ENCODE data around the gene VSTM2B.

The VSTM2B gene

DNA sequence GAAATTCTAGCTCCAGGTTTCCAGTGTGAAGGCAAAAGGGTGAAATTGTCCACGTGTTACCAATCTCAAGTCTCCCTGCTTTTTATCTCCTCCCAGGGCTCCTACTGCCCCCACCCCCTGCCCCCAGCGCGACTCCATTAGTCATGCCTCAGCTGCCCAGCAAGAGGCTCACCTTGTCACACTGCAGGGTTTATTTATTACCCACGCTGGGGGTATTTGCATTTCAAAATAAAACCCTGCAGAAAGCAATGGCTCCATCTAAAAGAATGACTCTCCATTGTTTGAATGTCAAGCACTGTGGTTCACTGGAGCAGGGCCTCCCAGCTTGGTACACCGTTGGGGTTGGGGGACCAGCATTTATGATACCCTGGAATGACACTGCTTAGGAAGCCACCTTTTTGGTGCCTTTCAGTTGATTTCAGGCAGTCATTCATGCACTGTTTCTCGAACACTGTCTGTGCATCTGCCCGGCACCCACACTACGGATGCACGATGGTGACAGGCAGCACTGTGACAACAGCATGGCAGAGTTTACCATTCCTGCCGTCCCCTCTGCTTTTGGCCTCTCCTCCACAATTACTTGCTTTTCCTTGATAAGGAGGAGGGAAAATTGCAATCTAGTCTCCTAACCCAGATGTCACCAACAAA lies 70.4 kb downstream of the VSTM2B start:
- DNase-seq (ENCODE audit: low read depth) = no peak

DNA sequence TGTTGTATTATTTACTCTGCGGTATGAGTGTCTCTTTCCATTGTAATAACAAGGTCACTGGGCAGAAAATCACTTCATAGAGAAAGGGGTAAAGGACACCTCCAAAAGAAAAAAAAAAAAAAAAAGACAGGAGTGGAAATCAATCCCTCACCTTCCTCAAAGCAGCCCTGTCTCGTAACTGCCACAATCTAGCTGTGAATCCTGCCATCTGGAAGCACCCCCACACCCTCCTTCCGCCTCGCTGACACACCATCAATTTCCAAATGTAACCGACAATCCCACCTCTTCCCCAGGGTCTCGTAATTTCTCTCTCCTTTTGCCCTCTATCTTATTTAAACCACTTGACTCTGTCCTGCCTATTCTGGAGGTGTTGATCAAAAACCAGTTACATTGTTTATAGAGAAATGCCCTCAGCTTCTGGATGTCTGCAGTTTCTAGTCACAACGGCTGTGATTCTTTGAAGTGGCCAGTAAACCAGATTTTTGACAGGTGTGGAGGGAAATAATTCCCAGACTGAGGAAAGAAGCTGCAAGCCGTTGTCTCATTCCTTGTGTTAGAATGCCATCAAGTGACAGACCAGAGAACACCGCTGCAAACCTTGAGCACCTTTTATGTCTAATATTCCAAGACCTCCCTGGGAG lies 71.2 kb downstream of the VSTM2B start:
- peak; percentile 20 for DNase-seq (ENCODE audit: low read depth)

DNA sequence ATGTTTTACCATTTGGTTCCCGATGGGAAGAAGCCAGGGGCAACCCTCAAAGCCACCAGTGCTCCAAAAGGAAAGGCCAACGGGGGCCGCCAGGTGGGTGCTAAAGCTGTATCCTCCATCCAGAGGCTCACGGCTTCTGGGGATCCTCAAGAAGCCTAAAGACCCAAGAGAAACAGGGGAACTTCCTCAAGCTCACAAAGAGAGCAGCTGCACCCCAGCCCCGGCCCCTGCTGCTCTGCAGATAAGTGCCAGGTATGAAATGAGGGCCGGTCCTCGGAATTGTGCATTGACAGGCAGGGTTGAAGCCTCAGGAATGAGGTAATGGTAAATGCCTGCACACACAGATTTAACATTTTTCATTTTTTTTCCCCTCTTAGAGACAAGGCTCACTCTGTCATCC lies 72.2 kb downstream of the VSTM2B start:
- no peak for DNase-seq (ENCODE audit: low read depth)

DNA sequence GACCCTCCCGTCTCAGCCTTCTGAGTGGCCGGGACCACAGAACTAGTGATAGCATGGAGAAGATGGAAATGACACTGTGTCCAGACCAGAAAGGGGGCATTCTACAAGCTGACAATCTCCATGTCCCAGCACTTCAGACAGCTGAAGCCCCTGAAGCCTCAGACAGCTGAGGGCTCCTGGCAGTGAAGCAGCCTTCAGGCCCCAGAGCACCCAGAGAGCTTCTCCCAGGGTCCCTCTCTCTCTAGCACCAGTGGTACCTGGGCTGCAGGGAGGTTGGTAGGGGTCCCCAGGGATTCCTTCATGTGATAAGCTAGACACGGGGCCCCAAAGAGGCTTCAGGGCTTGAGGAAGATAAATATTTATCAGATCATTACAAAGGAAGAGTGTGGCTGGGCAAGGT lies 72.7 kb downstream of the VSTM2B start:
- DNase-seq (ENCODE audit: low read depth) = no peak

DNA sequence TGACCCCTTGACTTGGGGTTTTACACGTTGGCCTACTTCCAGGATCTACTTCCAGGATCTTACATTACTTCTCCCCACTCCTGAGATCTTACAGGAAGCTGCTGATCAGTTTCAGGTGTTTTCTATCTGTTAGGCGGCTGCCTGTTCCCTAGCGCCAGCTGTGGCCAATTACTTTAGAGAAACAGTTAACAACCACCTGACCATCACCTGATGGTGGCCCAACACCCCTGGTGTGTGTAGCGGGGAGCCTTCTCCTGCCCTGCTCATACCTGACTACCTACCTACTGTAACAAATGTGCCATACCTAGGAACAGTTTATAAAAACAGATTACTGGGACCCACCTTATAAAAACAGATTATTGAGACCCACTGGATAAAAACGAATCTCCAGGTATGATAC lies 77.5 kb downstream of the VSTM2B start:
- no peak for DNase-seq (ENCODE audit: low read depth)

DNA sequence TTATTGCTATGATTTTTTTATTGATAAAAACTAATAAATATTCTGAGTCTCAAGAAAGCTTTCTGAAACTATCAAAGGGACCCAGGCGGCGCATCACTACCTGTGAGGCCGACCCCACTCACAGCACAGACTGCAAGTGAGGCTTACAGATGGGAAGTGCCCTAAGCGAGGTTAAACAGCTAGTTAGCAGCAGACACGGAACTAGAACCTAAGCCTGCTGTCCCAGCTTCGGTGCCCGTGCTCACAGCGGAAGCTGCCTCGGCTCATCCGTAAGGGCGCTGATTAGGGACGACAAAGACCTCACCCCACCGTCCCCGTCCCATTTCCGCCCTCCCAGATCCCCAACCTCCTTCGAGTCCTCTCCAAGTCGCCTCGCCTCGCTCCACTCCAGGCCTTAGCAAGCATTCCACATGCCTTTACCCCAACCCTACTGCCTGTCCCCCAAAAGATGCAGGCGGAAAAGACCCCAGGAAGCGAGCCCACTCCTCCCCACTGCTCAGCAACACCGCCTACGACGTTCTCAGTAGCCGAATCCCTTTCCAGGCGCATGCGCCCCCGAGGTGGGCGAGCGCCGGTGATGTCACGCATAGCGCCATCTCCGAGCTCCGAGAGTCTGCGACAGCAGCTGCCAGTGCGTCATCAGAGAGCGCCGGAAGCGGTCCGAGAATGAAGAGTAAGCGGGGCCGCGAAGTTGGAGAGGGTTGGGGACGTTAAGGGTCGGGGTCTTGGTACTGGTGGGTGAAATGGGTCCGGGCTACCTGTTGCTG lies 80.0 kb downstream of the VSTM2B start, which contains the start of gene POP4:
TSS of gene POP4 (plus strand) at position 631 of the 767 bp plus-strand sequence. CDS start at position 667, 36 bp downstream.
- peak; percentile 95 for DNase-seq (ENCODE audit: low read depth)

DNA sequence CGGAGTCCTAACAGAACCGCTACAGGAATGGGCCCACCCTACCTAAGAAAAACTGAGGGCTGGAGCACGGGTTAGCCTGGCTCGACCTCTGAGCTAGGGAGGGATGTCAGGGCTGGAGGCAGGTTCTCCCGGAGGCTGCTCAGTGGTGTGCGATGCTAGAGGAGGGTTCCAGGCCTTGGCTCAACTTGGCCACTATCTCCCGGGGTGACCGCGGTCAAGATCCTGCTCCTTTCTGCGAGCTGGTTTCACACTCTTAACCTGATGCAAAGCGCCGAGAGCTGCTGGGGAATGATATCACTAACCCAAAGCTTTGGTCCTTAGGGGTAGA lies 80.6 kb downstream of the VSTM2B start:
- no peak for DNase-seq (ENCODE audit: low read depth)

DNA sequence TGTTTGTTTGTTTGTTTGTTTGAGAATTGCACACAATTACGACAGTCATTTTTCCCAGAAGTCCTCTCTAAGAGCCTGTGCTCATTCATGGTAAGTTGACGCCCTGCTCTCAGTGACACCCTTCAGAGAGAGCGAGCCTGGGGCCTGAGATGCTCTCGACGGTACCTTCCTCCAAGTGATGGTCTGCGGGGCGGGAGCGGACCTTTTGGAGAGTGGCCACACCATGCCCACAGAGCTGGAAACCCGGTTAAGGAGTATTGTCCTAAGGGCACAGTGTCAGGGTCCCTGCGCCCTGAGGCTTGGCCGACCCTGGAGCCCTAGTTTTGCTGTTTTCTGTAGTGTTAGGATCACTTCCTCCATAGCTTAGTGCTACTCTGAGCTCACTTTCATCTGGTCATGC lies 83.8 kb downstream of the VSTM2B start:
- DNase-seq (ENCODE audit: low read depth) = no peak

DNA sequence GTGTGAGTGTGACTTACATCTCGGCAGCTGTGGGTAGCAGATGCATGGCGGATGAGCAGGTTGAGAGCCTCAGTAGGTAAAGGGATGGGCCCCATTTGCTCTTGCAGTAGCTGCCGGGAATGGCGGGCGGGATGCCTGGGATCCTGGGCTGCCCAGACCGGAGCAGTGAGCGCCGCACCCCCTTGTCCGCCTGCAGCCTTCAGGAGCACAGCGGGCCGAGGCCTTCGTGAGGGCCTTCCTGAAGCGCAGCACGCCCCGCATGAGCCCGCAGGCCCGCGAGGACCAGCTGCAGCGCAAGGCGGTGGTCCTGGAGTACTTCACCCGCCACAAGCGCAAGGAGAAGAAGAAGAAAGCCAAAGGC lies 84.4 kb downstream of the VSTM2B start:
- DNase-seq (ENCODE audit: low read depth) = no peak

DNA sequence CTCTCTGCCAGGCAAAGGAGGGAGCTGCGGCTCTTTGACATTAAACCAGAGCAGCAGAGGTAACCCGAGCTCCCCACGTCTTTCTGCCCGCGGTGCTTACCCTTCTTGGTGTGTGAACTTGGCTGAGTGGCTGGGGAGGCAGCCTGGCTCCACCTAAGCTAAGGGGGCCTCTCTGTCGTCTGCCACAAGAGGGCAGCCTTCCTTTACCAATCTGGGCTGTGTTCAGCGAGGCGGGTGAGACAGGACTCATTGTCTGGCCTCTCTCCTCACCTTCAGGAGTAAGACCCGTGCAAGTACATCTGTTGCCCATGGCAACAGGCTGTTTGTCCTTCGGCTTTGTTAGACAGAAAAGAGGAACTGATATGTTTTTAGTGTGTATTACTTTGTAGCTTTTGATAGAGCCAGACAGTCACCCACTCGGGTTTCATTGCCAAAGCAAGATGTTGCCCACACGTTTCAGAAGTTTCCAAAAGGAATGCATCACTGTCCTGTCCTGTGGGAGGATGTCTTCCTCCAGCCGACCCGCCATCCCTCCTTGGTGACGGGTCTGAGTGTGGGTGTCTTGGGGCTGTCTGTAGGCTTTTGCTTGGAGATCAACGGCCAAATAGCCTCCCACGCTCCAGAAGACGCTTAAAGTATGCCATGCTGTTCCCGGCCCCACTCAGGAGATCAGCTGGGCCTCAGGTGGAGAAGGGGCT lies 84.9 kb downstream of the VSTM2B start:
- peak; percentile 82 for DNase-seq (ENCODE audit: low read depth)

DNA sequence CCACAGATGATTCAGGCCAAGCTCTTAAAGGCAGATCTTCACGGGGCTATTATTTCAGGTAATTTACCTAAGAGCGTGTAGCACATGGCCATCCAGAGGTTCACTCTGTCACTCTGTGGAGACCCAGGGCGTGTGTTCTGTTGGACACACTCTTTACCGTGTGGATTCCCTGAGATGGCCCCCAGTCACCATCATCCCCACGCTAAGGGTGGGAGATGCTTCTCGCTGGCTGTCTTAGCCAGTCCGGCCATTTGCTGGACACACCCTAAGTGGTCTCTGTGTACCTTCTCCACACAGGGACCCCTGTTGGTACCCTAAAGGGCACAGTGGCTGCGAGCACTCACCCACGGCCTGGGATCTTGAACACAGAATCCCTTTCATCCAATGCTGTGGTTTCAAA lies 86.3 kb downstream of the VSTM2B start:
- no peak for DNase-seq (ENCODE audit: low read depth)

DNA sequence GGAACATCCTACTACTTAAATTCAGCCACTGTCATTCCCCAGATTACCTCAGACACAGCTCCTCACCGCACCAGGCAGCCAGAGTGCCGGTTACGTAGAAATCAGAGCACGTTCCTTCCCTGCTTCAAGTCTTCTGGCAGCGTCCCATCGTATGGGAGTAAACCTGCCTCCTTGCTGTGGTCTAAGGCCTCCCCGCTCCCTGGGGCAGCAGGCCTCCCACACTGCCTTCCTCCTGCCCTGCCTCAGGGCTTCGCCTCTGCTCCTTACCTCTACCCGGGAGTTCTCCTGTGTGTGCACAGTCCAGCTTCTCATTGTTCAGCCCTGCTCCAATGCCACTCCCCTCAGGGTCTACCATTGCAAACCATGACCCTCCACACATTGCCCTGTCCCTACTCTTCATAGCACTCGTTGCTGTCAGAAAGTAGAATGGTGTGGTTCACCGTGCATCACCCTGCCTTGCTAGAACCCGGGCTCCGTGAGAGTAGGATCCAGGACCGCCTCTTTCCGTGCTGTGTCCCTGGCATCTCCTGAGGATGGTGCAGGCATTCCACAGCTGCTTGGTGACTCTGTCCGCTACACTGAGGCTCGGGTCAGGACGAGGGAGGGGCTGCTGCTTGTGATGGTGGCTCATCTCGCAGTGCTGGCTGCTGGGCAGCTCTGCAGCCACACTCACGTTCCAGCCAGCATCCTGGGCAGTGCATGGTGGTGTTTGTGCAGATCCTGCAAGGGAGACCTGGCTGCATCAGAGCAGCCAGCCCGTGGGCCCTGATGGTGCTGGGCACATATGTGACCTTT lies 87.2 kb downstream of the VSTM2B start:
- no peak for DNase-seq (ENCODE audit: low read depth)

DNA sequence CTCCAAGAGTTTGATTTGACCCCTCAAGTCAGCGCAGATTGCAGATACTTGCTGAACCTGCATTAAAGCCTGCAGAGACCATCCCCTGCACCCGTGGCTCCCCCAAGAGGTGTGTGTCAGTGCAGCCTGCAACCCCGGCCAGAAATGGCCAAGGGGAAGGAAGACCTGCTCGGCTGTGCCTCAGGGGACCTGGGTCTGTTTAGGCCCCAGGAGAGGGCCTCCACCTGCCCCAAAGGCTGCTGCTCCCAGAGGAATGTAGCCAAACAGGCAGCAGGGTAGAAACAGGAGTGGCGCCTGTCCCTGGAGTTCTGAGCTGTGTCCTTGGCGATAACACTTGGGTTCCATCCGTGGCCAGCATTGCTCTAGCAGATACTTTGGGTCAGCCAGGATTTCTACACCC lies 88.3 kb downstream of the VSTM2B start:
- DNase-seq (ENCODE audit: low read depth) = no peak

Data from iris pigment epithelial cell (primary cell).